Keratinocyte (primary cell): ENCODE measurements around the gene DEFB132.

Experiments used
- CTCF ChIP-seq, 3 experiments: IDR thresholded peaks in 1 of 3; conservative IDR thresholded peaks in 1 of 3; optimal IDR thresholded peaks in 1 of 3; 2 replicates in 2 of 3; 3 replicates in 1 of 3; pipeline versions ENCODE3 to v1.5.1; 2011; ENCODE audit warnings: low read length in 3 of 3, mild to moderate bottlenecking in 3 of 3, moderate library complexity in 2 of 3, control low read depth in 1 of 3, inconsistent platforms in 1 of 3; ENCODE audit not compliant: insufficient read depth in 2 of 3; ENCODE audit errors: extremely low read depth in 1 of 3
- EZH2 ChIP-seq: IDR thresholded peaks from one replicate; pipeline ENCODE4 v1.6.1; 2012; ENCODE audit warnings: inconsistent platforms, mild to moderate bottlenecking, low read length, moderate library complexity

GRCh38 chr20:257419-257818 lies at the start of gene DEFB132:
- TF ChIP-seq CTCF (optimal IDR thresholded peaks at IDR 0.05 in 1 of 3, IDR thresholded peaks at IDR 0.05 in 1 of 3, conservative IDR thresholded peaks at IDR 0.05 in 1 of 3; ENCODE audit: extremely low read depth in 1 of 3, insufficient read depth in 2 of 3, low read length in 3 of 3) (no peak), EZH2 (no peak)
